T follicular helper cell (primary cell): ENCODE measurements around the gene UBXN4.
"Not testable (repeated sequence)": the region's sequence is repeated elsewhere in the genome, so short reads cannot be mapped to it uniquely, and the experiment has no call there.

Source experiments
- DNase-seq: peaks from one replicate; pipeline ENCODE4 v3.0.0-alpha.2; 2020; ENCODE audit warnings: low read depth
- total RNA-seq, 2 experiments: gene quantifications; one replicate each; lab custom pipeline; 2026; lab: John Stamatoyannopoulos, UW

The UBXN4 gene, protein sequence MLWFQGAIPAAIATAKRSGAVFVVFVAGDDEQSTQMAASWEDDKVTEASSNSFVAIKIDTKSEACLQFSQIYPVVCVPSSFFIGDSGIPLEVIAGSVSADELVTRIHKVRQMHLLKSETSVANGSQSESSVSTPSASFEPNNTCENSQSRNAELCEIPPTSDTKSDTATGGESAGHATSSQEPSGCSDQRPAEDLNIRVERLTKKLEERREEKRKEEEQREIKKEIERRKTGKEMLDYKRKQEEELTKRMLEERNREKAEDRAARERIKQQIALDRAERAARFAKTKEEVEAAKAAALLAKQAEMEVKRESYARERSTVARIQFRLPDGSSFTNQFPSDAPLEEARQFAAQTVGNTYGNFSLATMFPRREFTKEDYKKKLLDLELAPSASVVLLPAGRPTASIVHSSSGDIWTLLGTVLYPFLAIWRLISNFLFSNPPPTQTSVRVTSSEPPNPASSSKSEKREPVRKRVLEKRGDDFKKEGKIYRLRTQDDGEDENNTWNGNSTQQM
- 158 to 163 reads per million in 2 experiments for total RNA-seq

DNA sequence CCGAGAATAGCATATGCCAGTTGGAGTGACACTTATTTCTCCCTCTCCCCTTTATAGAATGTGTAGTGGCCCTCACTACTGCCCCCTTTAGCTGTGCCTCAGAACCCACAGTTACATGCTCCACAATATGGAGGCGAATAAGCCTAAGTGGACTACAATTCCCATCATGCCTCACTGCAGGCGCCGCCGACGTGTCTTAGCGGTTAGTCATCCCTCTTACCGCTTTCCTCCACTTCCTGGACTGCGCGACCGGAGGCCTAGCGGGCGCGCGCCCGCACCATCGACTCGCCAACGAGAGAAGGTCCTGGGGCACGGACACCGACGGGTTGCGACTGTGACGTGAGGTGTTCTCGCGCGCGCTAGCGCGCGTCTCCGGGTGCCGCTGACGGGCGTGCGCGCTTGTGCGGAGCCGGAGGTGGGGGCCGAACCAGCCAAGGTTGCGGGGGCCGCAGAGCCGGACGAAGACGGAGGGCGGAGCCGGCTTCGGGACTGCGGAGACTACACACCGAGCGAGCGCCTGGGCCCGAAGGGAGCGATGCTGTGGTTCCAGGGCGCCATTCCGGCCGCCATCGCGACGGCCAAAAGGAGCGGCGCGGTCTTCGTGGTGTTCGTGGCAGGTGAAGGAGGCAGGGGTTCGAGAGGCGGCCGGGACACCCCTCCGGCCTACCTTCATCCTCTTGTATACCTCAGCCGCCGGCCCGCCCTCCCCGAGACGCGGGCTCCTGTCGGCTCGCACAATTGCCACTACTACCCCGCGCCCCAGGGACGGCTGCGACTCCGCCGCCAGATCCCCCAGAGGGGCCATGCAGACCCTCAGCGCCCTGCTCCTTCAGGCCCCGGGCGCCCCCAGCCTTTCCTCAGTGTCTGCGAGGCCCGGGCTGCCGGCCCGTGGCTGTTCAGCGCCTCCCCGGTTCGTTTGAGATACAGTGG, at the start of gene UBXN4:
Gene UBXN4 (plus strand): TSS at position 461 of the 930 bp plus-strand sequence. CDS start 75 bp downstream, at position 536.
- DNase-seq: peak; percentile 90

DNA sequence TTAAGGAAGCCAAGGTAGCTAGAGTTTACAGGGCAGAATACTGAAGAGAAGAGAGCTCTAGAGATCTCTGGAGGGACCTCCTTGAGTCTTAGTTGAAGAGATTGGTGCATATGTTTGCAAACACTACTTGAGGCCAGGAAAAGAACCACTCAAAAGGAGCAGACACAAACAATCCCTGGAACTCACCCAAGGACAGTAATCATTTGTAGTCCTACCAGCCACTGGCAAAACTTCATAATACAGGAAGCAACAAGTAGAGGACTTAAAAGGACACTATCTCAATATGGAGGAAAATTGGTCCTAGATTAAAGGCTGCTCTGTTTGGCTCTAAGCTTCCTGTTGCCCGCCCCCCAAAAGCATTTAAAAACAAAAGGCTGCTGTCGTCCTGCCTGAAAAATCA, 46.9 kb upstream of the UBXN4 start:
- no peak for DNase-seq

DNA sequence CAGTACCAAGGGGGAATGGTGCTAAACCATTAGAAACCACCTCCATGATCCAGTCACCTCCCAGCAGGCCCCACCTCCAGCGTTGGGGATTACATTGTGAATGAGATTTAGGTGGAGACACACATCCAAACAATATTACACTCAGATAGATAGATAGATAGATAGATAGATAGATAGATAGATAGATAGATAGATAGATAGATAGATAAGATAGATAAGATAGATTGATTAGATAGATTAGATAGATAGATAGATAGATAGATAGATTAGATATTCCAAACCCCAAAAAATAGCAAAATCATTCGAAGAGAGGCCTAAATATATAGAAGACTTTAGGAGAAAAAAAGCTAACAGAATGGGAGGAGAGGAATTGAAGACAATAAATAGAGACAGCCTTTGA, 42.8 kb upstream of the UBXN4 start:
- DNase-seq: no peak

DNA sequence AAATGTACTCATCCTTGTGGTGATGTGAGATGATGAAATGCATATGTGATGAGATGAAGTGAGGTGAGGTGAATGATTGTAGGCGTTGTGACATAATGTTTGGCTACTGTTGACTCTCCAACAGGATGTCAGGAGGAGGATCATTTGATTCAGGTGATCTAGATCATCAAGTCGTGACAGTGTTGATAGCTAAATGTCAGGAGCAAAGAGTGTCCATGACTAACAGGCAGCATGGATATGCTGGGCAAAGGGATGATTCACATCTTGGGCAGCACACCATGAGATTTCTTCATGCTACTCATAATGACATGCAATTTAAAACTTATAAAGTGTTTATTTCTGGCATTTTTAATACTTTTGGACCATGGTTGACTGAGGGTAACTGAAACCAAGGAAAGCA, 40.2 kb upstream of the UBXN4 start:
- DNase-seq: no peak

DNA sequence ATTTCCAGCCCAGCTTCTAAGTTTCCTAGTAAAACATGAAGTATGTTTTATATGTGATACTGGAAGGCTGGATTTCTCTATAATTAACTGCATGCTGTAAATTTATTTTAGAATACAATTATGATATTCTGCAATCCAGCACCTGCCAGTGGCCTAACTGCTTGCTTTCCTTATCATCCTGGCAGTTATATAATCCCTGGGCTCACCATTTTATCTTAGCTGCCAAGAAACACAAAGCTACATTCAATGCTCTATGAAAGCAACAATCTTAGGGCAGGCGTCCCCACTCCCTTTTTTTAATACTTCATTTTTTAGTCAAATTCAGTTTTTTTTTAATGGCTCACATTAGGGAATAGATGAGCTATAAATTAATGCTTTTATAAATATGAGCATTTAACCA, 38.4 kb upstream of the UBXN4 start:
- no peak for DNase-seq

DNA sequence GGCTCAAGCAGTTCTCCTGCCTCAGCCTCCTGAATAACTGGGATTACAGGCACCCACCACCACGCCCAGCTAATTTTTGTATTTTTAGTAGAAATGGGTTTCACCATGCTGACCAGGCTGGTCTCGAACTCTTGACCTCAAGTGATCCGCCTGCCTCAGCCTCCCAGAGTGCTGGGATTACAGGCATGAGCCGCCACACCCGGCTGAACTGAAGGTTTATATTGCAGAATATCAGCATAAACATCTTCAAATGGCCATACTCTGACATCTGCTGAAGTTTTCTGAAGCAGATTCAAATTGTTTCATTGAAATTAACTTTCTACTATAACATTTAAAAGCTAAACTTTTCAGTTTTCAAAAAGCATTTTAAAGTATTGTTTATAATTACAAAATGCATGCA, 37.6 kb upstream of the UBXN4 start:
- DNase-seq: not testable (repeated sequence)

DNA sequence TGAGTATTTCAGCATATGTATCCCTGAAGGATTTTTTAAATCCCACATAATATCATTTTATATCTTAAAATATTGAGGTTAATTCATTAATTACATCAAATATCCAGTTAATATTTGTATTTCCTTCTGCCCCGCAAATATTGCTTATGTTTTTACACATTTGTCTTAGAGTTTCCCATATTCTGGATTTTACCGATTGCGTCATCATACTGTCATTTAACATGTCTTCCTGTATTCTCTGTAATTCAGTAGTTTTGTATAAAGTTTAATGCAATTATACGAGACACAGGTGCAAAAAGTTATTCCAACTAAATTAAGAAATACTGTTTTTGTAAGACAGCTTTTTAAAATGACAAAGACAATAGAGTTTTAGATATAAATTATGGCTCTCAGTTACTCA, 33.5 kb upstream of the UBXN4 start:
- DNase-seq: no peak

DNA sequence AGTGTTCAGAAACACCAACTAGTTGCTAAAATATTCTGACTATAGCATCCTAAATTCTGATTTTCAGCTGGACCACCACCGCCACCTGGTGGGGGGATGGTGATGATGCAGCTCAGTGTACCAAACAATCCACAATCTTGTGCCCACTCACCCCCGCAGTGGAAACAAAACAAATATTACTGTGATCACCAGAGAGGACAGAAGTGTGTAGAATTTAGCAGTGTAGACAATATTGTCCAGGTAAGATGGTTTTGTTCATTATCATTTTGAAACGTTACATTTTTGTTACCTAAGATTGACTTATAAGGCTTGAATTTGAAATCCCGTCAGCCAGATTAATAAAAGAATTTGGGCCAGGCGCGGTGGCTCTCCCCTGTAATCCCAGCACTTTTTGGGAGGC, 31.7 kb upstream of the UBXN4 start:
- DNase-seq: peak; percentile 49

DNA sequence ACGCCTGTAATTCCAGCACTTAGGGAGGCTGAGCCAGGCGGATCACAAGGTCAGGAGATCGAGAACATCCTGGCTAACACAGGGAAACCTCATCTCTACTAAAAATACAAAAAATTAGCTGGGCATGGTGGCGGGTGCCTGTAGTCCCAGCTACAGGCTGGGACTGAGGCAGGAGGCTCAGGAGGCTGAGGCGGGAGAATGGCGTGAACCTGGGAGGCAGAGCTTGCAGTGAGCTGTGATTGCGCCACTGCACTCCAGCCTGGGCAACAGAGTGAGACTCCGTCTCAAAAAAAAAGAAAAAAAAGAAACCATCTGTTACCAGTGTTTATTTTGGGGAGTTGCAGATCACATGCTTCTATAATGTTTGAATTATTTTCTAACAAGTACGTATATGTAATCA, 26.6 kb upstream of the UBXN4 start:
- not testable (repeated sequence) for DNase-seq

DNA sequence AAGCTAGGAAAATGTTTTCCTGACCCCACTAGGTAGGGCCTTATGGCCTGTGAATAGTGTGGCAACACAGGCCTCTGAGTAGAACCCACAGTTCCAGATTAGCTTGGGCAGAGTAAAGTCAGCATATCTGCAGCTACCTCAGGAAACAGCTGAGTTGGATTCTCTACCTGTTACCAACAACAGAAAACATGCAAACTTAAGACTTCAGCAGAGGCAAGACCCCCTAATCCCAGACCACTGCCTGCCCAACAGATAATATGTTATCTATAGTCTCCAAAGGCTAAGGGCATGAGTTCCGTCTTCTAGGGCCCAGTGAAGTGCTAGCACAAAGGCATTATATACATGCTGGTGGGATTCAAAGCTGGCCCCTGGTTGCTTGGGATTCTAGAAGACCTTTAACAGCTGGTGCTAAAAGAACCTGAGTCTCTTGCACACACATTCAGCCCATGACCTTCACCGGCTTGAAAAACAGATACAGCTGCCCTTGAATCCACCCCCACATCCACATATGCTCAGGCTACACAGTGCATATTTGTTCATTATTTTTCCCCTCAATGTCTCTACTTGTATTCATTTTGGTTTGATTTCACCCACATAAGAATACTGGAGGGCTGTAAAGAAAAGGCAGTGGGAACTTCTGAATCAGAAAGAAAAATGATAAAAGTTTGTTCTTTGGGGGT, 13.5 kb upstream of the UBXN4 start:
- no peak for DNase-seq

DNA sequence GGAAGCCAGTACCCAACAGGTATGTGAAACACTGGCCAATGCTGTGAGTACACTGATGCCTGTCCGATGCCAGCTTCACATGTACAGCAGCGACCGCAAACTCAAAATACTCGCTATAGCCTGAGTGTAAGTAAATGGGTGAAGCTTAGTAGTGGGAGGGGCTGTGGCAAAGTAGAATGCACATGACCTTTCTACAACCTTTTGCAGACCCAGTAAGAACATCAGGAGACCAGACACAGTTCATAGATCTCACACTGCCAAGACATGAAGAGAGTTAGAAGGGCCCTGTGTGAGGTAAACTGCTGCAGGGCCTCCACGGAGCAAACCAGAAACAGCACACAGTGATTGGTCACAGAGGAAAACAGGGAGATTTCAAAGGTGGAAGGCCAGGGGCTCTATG, 9.1 kb upstream of the UBXN4 start:
- no peak for DNase-seq

DNA sequence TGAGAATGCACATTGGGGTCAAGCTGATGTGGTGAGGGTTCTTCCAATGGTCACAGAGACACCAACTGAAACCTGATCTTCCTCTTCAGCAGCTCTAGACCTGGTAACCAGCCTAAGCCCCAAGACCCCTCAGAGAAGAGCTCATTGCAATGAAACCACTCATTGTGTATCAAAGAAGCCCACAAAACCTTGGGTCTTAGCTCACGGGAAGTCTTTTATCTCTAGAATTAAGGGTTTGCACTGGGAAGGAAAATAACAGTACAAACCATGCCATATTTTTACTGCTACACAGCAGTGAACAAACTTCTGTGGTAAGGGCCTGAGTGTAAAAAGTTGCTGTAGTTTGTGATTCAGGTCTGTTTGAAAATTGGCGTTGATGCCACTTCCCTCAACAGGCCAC, 8.6 kb upstream of the UBXN4 start:
- DNase-seq: no peak

DNA sequence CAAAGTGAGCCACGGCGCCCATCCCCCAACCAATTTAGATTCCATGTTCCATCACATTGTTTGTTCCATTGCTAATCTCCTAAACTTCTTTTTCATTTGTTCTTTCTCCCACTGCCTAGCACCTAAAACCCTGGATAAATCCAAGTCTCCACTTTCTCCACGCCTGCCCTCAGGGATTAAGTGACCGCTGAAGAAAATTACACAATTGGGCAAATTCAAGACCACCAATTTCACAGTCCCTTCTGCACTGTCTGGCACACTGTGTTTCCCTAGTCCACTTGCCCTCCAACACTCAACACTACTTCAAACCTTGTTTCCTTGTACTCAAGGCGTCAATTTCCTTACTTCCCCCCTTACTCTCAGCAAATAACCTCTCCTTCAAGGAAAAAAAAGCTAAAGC, 5.1 kb upstream of the UBXN4 start:
- no peak for DNase-seq

DNA sequence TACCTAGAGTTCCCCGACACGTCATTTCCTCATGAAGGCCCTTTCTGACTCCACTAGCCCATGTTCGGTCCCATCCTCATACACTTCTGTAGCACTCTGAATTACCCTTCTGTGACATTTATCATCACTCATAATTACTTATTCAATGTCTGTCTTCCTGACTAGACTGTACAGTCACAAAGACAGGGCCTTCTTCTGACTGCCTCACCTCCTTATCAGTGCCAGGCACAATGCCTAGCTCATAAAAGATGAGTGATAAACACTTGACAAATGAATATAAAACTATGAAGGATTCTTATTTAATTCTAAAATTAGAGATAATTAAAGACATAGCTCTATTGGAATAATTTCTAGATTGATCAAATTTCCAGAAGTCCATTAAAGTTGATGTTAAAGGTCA, 1.4 kb upstream of the UBXN4 start:
- DNase-seq: no peak

DNA sequence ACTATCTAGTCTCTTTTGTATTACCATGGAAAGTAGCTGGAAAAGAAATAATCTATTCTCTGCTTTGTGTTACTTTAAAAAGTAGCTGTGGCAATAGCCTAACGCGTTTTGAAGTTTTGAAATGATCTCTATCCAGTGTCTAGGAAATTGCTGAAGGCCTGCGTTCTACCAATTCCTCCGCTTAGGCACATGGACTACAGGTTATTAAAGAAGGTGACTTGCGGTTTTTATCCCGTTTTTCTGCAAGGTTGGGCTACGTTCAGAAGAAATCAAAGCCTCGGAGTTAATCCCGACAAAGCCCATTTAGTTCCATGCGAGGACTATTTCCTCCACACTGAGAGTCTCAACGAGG, 636 bp upstream of the UBXN4 start:
- no peak for DNase-seq

DNA sequence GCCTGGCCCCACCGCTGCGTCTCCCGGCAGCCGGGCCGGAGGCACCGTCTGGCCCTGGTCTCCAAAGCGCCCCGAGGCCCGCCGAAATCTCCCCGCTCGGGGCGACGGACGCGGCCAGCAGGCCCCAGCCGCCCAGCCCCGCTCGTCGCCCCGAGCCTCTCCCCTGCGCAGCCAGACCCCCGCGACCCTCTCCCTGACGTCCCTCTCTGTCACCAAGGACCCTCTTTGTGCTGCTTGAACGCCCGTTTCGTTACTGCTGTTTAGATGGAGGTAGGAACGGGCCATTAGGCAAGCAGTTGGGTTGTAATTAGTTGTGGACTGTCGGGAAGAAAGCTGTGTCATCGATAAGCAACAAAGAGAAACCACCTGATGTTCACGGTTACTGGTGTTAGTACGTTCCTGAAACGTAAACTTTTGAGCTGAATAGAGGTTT, 686 bp downstream of the UBXN4 start:
- DNase-seq: peak; percentile 6

DNA sequence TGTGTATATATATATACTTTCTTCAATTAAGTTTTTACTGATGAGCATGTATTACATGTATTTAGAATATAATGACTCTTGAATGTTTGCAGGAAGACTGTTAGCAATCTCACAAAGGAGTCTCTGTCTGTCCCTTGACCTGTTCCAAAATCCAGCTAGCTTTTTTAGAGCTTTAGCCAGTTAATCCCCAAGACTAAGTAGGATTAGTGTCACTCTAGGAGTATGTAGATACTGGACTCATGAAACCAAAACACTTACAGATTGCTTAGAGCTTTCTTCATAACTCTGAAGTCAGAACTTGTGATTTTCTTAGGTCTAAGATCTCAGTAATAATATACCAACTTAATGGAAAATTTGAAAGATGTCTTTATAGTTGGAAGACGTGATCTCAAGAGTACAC, 2.2 kb downstream of the UBXN4 start:
- no peak for DNase-seq

DNA sequence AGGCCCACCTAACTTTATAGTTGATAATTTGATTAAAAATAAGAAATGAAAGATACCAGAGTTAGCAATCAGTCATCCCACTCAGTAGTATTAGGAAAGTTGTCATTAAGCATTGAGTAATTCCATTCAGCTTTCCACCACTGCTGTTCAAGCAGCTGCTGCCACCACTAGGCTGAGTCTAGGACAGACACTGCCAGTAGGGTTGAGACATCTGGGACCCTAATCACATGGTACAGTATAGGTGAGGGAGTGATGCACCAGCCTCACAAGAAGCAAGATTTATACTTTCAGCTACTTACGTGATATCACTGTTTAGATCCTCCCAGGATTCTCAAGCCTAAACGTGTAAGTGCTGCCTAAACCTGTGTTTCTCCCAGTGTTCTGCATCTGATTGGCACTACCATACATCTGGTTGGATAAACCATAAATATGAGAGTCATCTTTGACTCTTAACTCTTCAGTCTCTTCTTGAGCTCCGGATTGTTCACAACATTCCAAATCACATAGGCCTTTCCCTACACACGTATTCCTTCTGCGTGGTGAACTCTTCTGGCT, 3.2 kb downstream of the UBXN4 start:
- DNase-seq: no peak

DNA sequence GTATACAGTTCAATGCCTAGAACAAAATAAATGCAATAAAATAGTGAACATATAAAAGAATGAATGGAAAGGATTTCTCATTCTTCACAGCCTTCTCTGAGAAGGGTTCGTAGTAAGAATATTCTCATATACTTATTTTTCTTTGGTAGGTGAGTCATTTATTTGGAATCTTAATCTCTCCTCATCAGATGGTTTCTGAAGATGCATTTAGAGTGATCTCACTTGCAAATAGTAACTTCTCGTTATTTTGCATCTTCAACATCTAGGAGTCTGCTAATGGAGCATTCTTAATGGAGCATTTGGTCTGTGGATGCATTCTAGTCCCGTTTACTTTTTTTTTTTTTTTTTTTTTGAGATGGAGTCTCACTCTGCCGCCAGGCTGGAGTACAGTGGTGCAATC, 3.9 kb downstream of the UBXN4 start:
- no peak for DNase-seq

DNA sequence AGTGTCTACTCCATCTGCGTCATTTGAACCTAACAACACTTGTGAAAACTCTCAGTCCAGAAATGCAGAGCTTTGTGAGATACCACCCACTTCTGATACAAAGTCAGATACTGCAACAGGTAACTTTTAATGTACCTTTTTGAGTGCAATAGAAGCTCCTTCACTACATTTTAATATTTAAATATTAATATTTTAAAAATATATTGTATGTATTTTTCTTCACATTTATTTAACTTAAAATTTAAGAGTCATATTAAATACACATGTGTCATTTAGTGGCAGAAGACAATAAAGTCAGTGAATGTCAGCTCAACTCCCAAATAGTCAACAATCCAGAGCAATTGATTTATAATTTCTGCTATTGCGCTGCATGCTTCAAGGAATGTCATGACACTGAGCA, 13.9 kb downstream of the UBXN4 start:
- no peak for DNase-seq

DNA sequence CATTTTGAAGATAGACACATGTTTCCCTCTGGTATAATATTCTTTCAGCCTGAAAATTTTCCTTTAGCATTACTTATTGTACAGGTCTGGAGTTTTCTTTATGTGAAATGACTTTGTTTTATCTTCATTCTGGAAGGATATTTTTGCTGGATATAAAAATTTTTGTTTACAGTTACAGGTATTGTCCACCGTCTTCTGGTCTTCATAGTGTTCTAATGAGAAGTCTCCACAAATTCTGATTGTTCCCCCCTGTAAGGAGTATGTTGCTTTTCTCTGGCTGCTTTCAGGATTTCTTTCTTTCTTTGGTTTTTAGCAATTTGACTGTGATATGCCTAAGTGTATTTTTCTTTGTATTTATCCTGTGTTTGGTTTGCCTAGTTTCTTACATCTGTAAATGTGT, 15.0 kb downstream of the UBXN4 start:
- DNase-seq: no peak

DNA sequence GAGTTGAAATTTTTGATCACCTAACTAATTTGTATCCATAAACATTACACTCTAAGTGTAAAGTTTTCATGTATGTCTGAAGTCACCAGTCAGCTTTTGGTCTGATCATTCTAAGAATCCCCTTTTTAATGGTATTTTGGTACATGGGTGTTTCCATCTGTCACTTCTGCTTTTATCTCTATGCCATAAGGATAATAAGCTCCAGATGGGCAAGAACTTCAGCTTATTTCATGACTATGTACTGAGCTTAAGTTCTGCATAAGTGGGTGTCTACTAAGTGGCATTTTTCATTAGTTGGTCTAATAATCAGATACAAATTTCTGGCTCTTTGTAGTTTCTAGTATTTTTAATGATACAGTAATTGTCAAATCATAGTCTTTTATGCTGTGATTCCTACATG, 20.4 kb downstream of the UBXN4 start:
- no peak for DNase-seq
